Suprapubic skin (tissue), 4 donors: Measurements from ENCODE around the gene PACRG.

Experiments used
- EP300 ChIP-seq: sonication (generic); formaldehyde crosslinking; IDR thresholded peaks from one replicate; pipeline ENCODE4 v1.6.1; 2017; ENCODE audit warnings: antibody characterized with exemption
- POLR2A ChIP-seq, 2 donors: fragments of 450-650 bp; IDR thresholded peaks; one replicate each; pipeline ENCODE4 v1.6.1; 2017; ENCODE audit warnings: antibody characterized with exemption in 2 of 2, mild to moderate bottlenecking in 2 of 2, moderate library complexity in 2 of 2
- POLR2AphosphoS5 ChIP-seq, 3 donors: sonication (generic); formaldehyde crosslinking; IDR thresholded peaks; one replicate each; pipeline ENCODE4 v1.6.1; 2017; ENCODE audit warnings: antibody characterized with exemption in 3 of 3
- TF ChIP-seq, protein P1 (sequence below), 2 donors: fragments of 200-600 bp in 1 of 2; fragments of 450-650 bp in 1 of 2; sonication (generic) in 1 of 2; IDR thresholded peaks; one replicate each; pipeline ENCODE4 v1.5.1; 2016 to 2019; ENCODE audit warnings: antibody characterized with exemption in 2 of 2, mild to moderate bottlenecking in 1 of 2, moderate library complexity in 1 of 2

- TF ChIP-seq, protein P1, sequence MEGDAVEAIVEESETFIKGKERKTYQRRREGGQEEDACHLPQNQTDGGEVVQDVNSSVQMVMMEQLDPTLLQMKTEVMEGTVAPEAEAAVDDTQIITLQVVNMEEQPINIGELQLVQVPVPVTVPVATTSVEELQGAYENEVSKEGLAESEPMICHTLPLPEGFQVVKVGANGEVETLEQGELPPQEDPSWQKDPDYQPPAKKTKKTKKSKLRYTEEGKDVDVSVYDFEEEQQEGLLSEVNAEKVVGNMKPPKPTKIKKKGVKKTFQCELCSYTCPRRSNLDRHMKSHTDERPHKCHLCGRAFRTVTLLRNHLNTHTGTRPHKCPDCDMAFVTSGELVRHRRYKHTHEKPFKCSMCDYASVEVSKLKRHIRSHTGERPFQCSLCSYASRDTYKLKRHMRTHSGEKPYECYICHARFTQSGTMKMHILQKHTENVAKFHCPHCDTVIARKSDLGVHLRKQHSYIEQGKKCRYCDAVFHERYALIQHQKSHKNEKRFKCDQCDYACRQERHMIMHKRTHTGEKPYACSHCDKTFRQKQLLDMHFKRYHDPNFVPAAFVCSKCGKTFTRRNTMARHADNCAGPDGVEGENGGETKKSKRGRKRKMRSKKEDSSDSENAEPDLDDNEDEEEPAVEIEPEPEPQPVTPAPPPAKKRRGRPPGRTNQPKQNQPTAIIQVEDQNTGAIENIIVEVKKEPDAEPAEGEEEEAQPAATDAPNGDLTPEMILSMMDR (IDR thresholded peaks at IDR 0.05), result no peak
- no peak for TF ChIP-seq EP300
- no peak for TF ChIP-seq POLR2A (IDR thresholded peaks at IDR 0.05)
- no peak for TF ChIP-seq POLR2AphosphoS5 (IDR thresholded peaks at IDR 0.05)
These were observed 171.4 kb downstream of the PACRG start for GRCh38 chr6:162899148-162899547.
